ENCODE results near the gene ITSN1.

- TF ChIP-seq ZNF12 (CRISPR knock-in tag; IDR thresholded peaks at IDR 0.05) = no peak
- TF ChIP-seq, protein P1, sequence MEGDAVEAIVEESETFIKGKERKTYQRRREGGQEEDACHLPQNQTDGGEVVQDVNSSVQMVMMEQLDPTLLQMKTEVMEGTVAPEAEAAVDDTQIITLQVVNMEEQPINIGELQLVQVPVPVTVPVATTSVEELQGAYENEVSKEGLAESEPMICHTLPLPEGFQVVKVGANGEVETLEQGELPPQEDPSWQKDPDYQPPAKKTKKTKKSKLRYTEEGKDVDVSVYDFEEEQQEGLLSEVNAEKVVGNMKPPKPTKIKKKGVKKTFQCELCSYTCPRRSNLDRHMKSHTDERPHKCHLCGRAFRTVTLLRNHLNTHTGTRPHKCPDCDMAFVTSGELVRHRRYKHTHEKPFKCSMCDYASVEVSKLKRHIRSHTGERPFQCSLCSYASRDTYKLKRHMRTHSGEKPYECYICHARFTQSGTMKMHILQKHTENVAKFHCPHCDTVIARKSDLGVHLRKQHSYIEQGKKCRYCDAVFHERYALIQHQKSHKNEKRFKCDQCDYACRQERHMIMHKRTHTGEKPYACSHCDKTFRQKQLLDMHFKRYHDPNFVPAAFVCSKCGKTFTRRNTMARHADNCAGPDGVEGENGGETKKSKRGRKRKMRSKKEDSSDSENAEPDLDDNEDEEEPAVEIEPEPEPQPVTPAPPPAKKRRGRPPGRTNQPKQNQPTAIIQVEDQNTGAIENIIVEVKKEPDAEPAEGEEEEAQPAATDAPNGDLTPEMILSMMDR (CRISPR knock-in tag; IDR thresholded peaks at IDR 0.05) = no peak
- TF ChIP-seq BCLAF1 (IDR thresholded peaks at IDR 0.05) = no peak
- TF ChIP-seq MTA1 (CRISPR knock-in tag; IDR thresholded peaks at IDR 0.05; ENCODE audit: borderline replicate concordance) = no peak
Measured at GRCh38 chr21:33831962-33832659, 189.8 kb downstream of the ITSN1 start.
